Lower lobe of right lung (tissue), 2 donors: ENCODE measurements around the gene DCANP1. TPM values are rescaled to one million over a fixed set of nuclear protein-coding genes. Genes with fewer than 3 reads are reported as not detected.

Source experiments
- ATAC-seq, 2 donors: fragments of 200-7000 bp; cut with Tn5 transposase; one replicate each; pipeline ENCODE4 v1.9.1; 2020 to 2022; ENCODE audit warnings: mild to moderate bottlenecking in 2 of 2, moderate library complexity in 2 of 2
- DNase-seq: peaks from one replicate; pipeline ENCODE4 v3.0.0-alpha.2; 2020
- H3K27ac ChIP-seq: fragments of 200-600 bp; one replicate; pipeline ENCODE4 v1.8.0; 2022
- H3K27me3 ChIP-seq: fragments of 200-600 bp; one replicate; pipeline ENCODE4 v1.8.0; 2022; ENCODE audit warnings: low read depth
- H3K36me3 ChIP-seq: fragments of 200-600 bp; one replicate; pipeline ENCODE4 v1.8.0; 2022; ENCODE audit warnings: mild to moderate bottlenecking
- H3K4me1 ChIP-seq: fragments of 200-600 bp; one replicate; pipeline ENCODE4 v1.8.0; 2022
- H3K4me3 ChIP-seq: fragments of 200-600 bp; one replicate; pipeline ENCODE4 v1.8.0; 2022; ENCODE audit warnings: mild to moderate bottlenecking
- H3K9me3 ChIP-seq: fragments of 200-600 bp; one replicate; pipeline ENCODE4 v1.8.0; 2022
- CTCF ChIP-seq: fragments of 200-600 bp; IDR thresholded peaks from one replicate; pipeline ENCODE4 v1.8.0; 2022; ENCODE audit warnings: antibody characterized with exemption, mild to moderate bottlenecking
- intact Hi-C: fragments of 100-400 bp; cut with DNase I; formaldehyde crosslinking; loops from one replicate; pipeline ENCODE4 v1.11.0; 2022
- total RNA-seq: library from RNA; stranded (reverse); fragmentation: NEBNext Ultra II Directional; extraction: Animal tissue kit (Norgen Biotek cat#: 25700); gene quantifications from one replicate; pipeline ENCODE4 v1.2.1, GENCODE V29; 2021
- donor health status: DM: no; HTN: yes; CAD: no; lungs with severe emphysema.

The DCANP1 gene
- total RNA-seq, 1 donor from 2014 or later, result not detected

DNA sequence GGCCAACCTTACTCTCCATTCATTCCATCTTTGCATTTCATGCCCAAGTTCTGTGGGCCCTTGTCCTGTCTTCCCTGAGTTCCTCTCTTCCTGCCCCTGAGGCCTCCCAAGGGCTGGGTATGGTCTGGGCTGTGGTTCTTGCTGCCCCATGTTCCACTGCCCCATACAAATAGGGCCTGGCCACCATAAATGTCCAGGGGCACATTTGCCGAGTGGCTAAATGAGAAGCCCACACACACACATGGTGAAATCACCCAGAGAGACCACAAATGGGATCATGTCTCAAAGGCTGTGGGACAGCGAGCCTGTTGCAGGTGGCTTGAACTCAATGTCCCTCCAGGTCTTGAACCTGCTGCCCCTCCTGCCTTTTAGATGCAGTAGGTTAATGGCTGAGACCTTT, 3.8 kb upstream of the DCANP1 start:
- H3K27ac ChIP-seq, result no peak overlapping the region
- TF ChIP-seq CTCF, result no peak
- no peak for ATAC-seq
- H3K36me3 ChIP-seq, result no peaks in the 10 kb centered on the region
- no peaks in the 10 kb centered on the region for H3K9me3 ChIP-seq
- H3K4me1 ChIP-seq, result peaks cover 8% of the 10 kb centered on the region
- no peak overlapping the region for H3K4me3 ChIP-seq
- intact Hi-C loops, result no loop called here
- DNase-seq, result no peak
- peaks cover 4% of the 10 kb centered on the region for H3K27me3 ChIP-seq

GRCh38 chr5:135450336-135450735, 3.2 kb upstream of the DCANP1 start:
- peaks cover 4% of the 10 kb centered on the region for H3K27me3 ChIP-seq
- DNase-seq, result no peak
- H3K4me1 ChIP-seq, result peaks cover 1% of the 10 kb centered on the region
- no peak for TF ChIP-seq CTCF
- H3K4me3 ChIP-seq, result no peak overlapping the region
- no peak for ATAC-seq
- H3K9me3 ChIP-seq, result no peaks in the 10 kb centered on the region
- intact Hi-C loops, result no loop called here
- no peak overlapping the region for H3K27ac ChIP-seq
- no peaks in the 10 kb centered on the region for H3K36me3 ChIP-seq

DNA sequence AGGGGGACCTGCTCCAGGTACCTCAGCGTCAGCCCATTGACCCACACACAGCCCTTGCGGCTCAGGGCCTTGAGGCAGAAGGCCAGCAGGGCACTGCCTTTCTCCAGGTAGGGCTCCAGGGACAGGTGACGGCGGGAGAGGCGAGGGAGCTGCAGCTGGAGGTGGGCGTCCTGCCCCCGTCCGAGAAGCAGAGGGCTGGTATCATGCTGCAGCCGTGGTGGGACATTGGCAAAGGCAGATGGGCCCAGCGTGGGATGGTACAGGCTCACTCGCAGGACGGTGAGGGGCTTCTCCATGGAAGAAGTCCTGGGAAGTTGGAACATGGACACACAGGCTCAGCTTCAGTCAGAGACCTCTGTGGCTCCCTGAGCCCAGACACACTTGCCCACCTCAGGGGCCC, 2.5 kb upstream of the DCANP1 start:
- Histone ChIP-seq H3K4me1 (peaks cover 1% of the 10 kb centered on the region), H3K27me3 (peaks cover 4% of the 10 kb centered on the region), H3K36me3 (no peaks in the 10 kb centered on the region), H3K9me3 (no peaks in the 10 kb centered on the region), H3K4me3 (no peak overlapping the region), H3K27ac (no peak overlapping the region)
- TF ChIP-seq CTCF, result no peak
- no peak for ATAC-seq
- intact Hi-C loops, result no loop called here
- DNase-seq, result no peak

GRCh38 chr5:135448791-135449507, 1.8 kb upstream of the DCANP1 start:
- Histone ChIP-seq H3K4me3 (no peak overlapping the region), H3K36me3 (no peaks in the 10 kb centered on the region), H3K9me3 (no peaks in the 10 kb centered on the region), H3K27ac (no peak overlapping the region), H3K27me3 (peaks cover 4% of the 10 kb centered on the region), H3K4me1 (peaks cover 4% of the 10 kb centered on the region)
- TF ChIP-seq CTCF, result no peak
- DNase-seq (no peak), ATAC-seq (no peak)
- intact Hi-C loops, result no loop called here

GRCh38 chr5:135448071-135448739, 1.1 kb upstream of the DCANP1 start:
- Histone ChIP-seq H3K9me3 (no peaks in the 10 kb centered on the region), H3K4me3 (no peak overlapping the region), H3K27me3 (peaks cover 4% of the 10 kb centered on the region), H3K36me3 (no peaks in the 10 kb centered on the region), H3K4me1 (peaks cover 11% of the 10 kb centered on the region), H3K27ac (no peak overlapping the region)
- TF ChIP-seq CTCF, result no peak
- intact Hi-C loops, result no loop called here
- ATAC-seq, result peak; percentile 6 to 10
- no peak for DNase-seq
